ENCODE results near the gene GSTM4. TPM values are rescaled to one million over a fixed set of nuclear protein-coding genes. Genes with fewer than 3 reads are reported as not detected.

The GSTM4 gene
- total and polyA plus RNA-seq, 8 donors = 7.5 to 63.6 (median 24.2) TPM

DNA sequence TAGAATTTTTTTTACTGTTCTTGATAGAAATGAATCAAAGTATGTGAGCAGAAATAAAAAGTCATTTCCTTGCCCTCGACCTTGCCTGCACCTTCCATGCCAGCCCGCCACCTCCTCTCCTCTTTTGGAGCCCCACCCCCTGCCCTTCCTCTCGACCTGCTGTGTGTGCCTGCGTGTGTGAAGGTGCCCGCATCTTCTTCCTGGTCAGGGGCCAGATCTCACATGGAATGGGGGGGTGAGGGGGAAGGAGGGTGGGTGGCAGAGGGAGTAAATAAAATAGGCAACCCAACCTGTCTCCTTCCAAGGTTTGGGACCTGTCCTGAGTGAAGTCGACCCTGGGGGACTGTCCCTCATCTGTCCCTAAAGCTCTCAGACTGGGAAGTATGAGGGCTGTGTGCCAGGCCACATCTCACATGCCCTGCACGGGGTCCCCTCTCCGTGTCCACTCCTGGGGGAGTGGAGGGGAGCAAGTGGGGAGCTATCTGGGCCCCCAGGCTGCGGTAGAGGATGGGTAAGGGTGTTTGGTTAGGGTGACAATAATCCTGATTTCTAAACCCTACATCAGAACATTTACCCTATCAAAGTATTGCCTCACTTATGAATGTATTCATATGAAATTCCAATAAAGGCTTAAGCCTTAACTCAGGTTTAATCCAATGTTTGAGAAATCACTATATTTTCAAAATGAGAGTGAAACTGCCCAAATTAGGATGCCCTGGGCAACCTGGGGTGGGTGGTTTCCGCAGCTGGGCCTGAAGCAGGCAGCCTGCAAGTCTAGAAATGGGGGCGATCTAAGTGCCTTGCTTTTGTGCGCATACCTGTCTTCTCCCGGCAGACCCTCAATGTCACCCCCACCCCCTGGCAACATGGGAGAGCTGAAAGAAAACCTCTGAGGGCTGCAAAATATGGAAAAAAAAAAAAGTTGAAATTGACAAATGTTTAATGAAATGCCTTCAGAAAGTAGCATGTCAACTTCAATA lies 20.8 kb upstream of the GSTM4 start:
- no peak for DNase-seq
- H3K4me1 ChIP-seq = peaks cover 17 to 66% (median 37%) of the 10 kb centered on the region in 4 donors
- peaks cover 13 to 24% (median 16%) of the 10 kb centered on the region in 4 donors for H3K36me3 ChIP-seq
- H3K4me3 ChIP-seq = no peak overlapping the region
- intact Hi-C loops (cut with DNase I; ENCODE audit: low total_unique reads) = loop anchor here (5.0 kb wide), 1 partner anchor 93 kb away; no protein-coding TSS in a partner anchor
- H3K27ac ChIP-seq = no peak overlapping the region
- H3K27me3 ChIP-seq = no peaks in the 10 kb centered on the region
- no peak for TF ChIP-seq EP300 (IDR thresholded peaks at IDR 0.05)
- TF ChIP-seq, protein P1, sequence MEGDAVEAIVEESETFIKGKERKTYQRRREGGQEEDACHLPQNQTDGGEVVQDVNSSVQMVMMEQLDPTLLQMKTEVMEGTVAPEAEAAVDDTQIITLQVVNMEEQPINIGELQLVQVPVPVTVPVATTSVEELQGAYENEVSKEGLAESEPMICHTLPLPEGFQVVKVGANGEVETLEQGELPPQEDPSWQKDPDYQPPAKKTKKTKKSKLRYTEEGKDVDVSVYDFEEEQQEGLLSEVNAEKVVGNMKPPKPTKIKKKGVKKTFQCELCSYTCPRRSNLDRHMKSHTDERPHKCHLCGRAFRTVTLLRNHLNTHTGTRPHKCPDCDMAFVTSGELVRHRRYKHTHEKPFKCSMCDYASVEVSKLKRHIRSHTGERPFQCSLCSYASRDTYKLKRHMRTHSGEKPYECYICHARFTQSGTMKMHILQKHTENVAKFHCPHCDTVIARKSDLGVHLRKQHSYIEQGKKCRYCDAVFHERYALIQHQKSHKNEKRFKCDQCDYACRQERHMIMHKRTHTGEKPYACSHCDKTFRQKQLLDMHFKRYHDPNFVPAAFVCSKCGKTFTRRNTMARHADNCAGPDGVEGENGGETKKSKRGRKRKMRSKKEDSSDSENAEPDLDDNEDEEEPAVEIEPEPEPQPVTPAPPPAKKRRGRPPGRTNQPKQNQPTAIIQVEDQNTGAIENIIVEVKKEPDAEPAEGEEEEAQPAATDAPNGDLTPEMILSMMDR (IDR thresholded peaks at IDR 0.05) = no peak
- TF ChIP-seq POLR2A (IDR thresholded peaks at IDR 0.05) = no peak
- TF ChIP-seq POLR2AphosphoS5 (IDR thresholded peaks at IDR 0.05) = no peak
- H3K9me3 ChIP-seq = no peaks in the 10 kb centered on the region
- WGBS, 5 donors = 41 to 60% (median 56%) methylated on average over 13 of the region's 13 CpGs

DNA sequence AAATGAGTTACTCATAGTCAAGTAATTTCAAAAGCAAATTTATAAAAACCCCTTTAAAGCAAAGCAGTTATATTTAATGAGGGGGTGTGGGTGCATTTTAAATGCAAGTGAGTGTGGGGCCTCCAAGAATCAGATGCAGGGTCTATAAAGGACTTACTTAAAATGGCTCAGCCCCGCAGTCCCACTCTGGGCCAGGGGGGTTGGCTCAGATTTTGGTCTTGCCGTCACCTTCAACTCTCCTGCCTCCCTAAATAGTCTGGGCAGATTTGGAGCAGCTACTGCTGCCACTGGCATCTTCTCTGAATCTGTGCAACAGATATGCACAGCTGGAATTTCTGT lies 20.1 kb upstream of the GSTM4 start:
- H3K4me1 ChIP-seq = peaks cover 17 to 73% (median 37%) of the 10 kb centered on the region in 4 donors
- H3K36me3 ChIP-seq = peaks cover 7 to 16% (median 11%) of the 10 kb centered on the region in 4 donors
- H3K9me3 ChIP-seq = no peaks in the 10 kb centered on the region
- peak overlapping the region in 1 of 5 donors; percentile 27 for H3K27ac ChIP-seq
- no peak overlapping the region for H3K4me3 ChIP-seq
- WGBS, 5 donors = 54 to 83% (median 76%) methylated on average over 2 of the region's 2 CpGs
- TF ChIP-seq EP300 (IDR thresholded peaks at IDR 0.05) = no peak
- no peak for TF ChIP-seq POLR2A (IDR thresholded peaks at IDR 0.05)
- TF ChIP-seq POLR2AphosphoS5 (IDR thresholded peaks at IDR 0.05) = no peak
- TF ChIP-seq, protein P1 (IDR thresholded peaks at IDR 0.05) = no peak
- intact Hi-C loops (cut with DNase I; ENCODE audit: low total_unique reads) = no loop called here
- no peak for DNase-seq
- H3K27me3 ChIP-seq = no peaks in the 10 kb centered on the region

DNA sequence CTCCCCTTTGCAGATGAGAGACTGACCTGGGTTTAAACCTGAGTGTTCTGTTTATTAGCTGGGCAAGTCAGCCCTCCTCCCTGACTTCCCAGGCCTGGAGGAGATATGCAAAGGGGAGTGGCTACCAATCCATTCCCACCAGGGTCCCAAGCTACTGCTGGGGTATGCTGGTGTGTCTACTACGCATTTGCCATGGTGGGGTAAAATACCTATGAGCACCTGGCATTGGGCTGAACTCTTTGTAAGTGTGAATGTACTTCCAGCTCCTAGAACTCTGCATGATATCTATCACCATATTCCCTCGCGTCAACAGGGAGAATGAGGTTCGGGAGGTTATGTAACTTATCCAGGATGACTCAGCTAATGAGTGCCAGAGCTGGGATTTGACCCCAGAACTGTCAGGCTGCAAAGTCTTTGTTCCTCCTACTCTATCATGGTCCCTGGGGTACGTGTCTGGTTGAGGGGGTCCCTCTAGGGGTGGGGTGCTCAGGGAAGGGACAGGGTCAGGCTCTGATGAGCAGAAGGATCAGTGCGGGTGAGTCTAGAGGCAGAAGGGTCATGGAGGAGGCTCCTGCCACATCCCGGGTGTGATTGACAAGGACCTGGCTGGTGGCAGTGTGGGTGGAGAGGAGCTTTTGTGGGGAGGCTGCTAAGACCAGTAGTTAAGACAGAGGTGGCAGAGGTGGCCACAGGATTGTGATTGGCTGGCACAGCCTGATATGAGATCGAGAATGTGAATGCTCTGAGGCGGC lies 19.5 kb upstream of the GSTM4 start:
- intact Hi-C loops (cut with DNase I; ENCODE audit: low total_unique reads) = no loop called here
- no peak overlapping the region for H3K4me3 ChIP-seq
- peak overlapping the region in 1 of 5 donors; percentile 27 for H3K27ac ChIP-seq
- no peaks in the 10 kb centered on the region for H3K27me3 ChIP-seq
- TF ChIP-seq EP300 (IDR thresholded peaks at IDR 0.05) (no peak), POLR2AphosphoS5 (IDR thresholded peaks at IDR 0.05) (no peak), POLR2A (IDR thresholded peaks at IDR 0.05) (no peak)
- TF ChIP-seq, protein P1 (IDR thresholded peaks at IDR 0.05) = no peak
- H3K36me3 ChIP-seq = peaks cover 3 to 10% (median 6%) of the 10 kb centered on the region in 4 donors
- H3K4me1 ChIP-seq = peaks cover 17 to 70% (median 37%) of the 10 kb centered on the region in 4 donors
- no peaks in the 10 kb centered on the region for H3K9me3 ChIP-seq
- DNase-seq = peak in 1 of 2 donors; percentile 33
- 41 to 56% (median 47%) methylated on average over 8 to 9 of the region's 9 CpGs for WGBS, 5 donors

DNA sequence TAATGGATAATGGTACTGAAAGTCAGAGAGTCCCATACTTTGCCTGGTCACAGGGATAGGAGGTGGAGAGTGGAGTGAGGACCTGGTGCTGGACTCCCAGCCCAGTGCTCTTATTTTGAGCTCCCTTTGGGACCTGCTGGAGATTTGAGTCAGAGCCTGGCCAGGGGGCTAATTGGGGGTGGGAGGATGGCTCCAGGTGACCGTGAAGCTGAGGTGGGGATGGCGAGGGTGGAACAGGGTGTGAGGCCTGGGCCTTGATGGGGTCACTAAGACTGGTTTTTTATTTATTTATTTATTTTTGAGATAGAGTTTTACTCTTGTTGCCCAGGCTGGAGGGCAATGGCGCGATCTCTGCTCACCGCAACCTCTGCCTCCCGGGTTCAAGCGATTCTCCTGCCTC lies 18.5 kb upstream of the GSTM4 start:
- DNase-seq = peak in 1 of 2 donors; percentile 10

More for the DNA sequence above, 18.5 kb upstream of the GSTM4 start:
- no peaks in the 10 kb centered on the region for H3K36me3 ChIP-seq
- no peak for TF ChIP-seq EP300 (IDR thresholded peaks at IDR 0.05)
- TF ChIP-seq POLR2AphosphoS5 (IDR thresholded peaks at IDR 0.05) = no peak
- TF ChIP-seq, protein P1 (IDR thresholded peaks at IDR 0.05) = no peak
- TF ChIP-seq POLR2A (IDR thresholded peaks at IDR 0.05) = no peak
- no peak overlapping the region for H3K27ac ChIP-seq
- H3K27me3 ChIP-seq = no peaks in the 10 kb centered on the region
- WGBS, 5 donors = 92 to 97% (median 96%) methylated on average over 7 of the region's 7 CpGs
- intact Hi-C loops (cut with DNase I; ENCODE audit: low total_unique reads) = no loop called here
- no peak overlapping the region for H3K4me3 ChIP-seq
- peaks cover 13 to 59% (median 32%) of the 10 kb centered on the region in 4 donors for H3K4me1 ChIP-seq
- H3K9me3 ChIP-seq = no peaks in the 10 kb centered on the region

Data from stomach (tissue), 9 donors.